Right lobe of liver (tissue), 6 donors: ENCODE measurements around the gene PFKM. TPM values are rescaled to one million over a fixed set of nuclear protein-coding genes. Genes with fewer than 3 reads are reported as not detected.
A peak's percentile ranks its signal among the peaks of the same experiment; 100 is the strongest.
"Not testable (repeated sequence)": the region's sequence is repeated elsewhere in the genome, so short reads cannot be mapped to it uniquely, and the experiment has no call there.

Experiments used
- ATAC-seq, 4 donors: fragments of 200-7000 bp; cut with Tn5 transposase; one replicate each; pipeline ENCODE4 v1.9.1; 2020; ENCODE audit warnings: mild to moderate bottlenecking in 4 of 4, moderate library complexity in 4 of 4
- DNase-seq, 3 donors: peaks; one replicate each; pipeline ENCODE4 v3.0.0-alpha.2; 2020
- H3K27ac ChIP-seq, 3 donors: fragments of 200-600 bp; one replicate each; pipeline ENCODE4 v1.8.0; 2022
- H3K27me3 ChIP-seq, 2 donors: fragments of 200-600 bp; one replicate each; pipeline ENCODE4 v1.8.0; 2022
- H3K36me3 ChIP-seq, 4 donors: fragments of 200-600 bp; sonication (generic) in 1 of 4; one replicate each; pipeline versions ENCODE4 v1.5.1 to v1.8.0; 2017 to 2022; ENCODE audit warnings: control low read depth in 1 of 4
- H3K4me1 ChIP-seq, 4 donors: fragments of 200-600 bp; sonication (generic) in 1 of 4; one replicate each; pipeline versions ENCODE4 v1.5.1 to v1.8.0; 2017 to 2022; ENCODE audit warnings: control low read depth in 1 of 4
- H3K4me3 ChIP-seq, 3 donors: fragments of 200-600 bp; one replicate each; pipeline ENCODE4 v1.8.0; 2022
- H3K9me3 ChIP-seq, 4 donors: fragments of 200-600 bp; sonication (generic) in 1 of 4; one replicate each; pipeline versions ENCODE4 v1.5.1 to v1.8.0; 2017 to 2022; ENCODE audit warnings: control low read depth in 1 of 4
- POLR2A ChIP-seq: fragments of 450-650 bp; IDR thresholded peaks from one replicate; pipeline ENCODE4 v1.6.1; 2017; ENCODE audit warnings: antibody characterized with exemption, mild to moderate bottlenecking
- WGBS: methylation state at CpG from one replicate; pipeline ENCODE4 v1.1.6; 2018; ENCODE audit warnings: low coverage, low lambda C conversion rate; ENCODE audit not compliant: insufficient coverage; ENCODE audit errors: missing lambda C conversion rate; 5-methylcytosine and 5-hydroxymethylcytosine counted together
- intact Hi-C, 2 donors: fragments of 100-400 bp; cut with DNase I; formaldehyde crosslinking; loops; one replicate each; pipeline versions ENCODE4 v1.11.2 to v1.14.1; 2022
- total RNA-seq, 6 experiments: library from RNA; depleted of rRNA in 2 of 6; stranded (reverse); fragments of >200 nt in 2 of 6; fragmentation: NEBNext Ultra II Directional in 3 of 6; extraction: Animal tissue kit (Norgen Biotek cat#: 25700) in 3 of 6; gene quantifications; one replicate each; pipeline versions ENCODE4 v1.1.0 to v1.2.4, GENCODE V29; 2016 to 2023
- TF ChIP-seq, protein P1 (sequence below), 4 donors: fragments of 200-600 bp in 3 of 4; fragments of 450-650 bp in 1 of 4; IDR thresholded peaks; one replicate each; pipeline versions ENCODE4 v1.5.1 to v1.8.0; 2016 to 2022; ENCODE audit warnings: antibody characterized with exemption in 4 of 4, mild to moderate bottlenecking in 2 of 4
- donor health status: DM: no; HTN: yes; CAD: no.
- donor health status: DM: no; HTN: no; CAD: no.
- donor health status: DM: no; HTN: no; CAD: no.
- donor health status: DM: no; HTN: yes; CAD: no.
- donor health status: DM: no; HTN: yes; CAD: no.

Gene PFKM
- total RNA-seq, 6 experiments from 2014 or later, result 4.6 to 8.9 (median 7.8) TPM

DNA sequence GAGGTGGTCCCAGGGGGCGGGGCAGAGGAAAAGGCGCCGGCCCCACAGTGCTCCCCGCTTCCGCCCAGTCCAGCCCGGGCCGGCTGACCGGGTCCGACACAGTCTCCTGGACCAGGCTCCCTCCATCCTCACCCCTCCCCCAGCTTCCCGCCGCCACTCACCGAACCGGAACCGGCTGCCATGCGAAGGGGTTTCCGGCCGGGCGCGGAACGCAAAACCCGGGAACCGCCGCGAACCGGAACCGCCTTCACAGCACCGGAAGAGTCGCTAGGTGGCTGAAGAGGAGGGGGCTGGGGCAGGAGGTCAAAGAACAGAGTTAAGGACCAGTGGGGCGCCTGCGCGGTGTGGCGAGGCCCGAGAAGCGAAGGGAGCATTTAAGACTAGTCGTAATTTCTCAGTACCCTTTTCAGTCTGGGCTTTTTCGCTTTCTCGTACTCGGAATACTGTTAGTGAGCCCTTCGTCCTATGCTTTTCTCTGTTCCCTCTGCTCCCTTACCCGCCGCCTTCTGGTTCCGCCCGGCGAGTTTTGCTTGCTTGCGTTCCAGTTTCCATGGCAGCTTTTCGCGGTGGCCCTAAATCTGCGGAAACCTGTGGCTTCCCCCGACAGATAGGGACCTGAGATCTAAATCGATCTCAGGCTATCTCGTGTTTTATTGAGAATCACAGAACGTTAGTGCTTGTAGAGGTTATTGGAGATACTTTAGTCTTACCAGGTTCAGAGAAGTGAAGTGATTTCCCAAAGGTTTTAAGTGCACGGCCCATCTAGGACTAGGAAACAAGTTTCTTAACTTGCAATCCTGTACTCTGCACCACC is 13.1 kb upstream of the PFKM start, which contains the start of gene SENP1:
TSS of gene SENP1 (minus strand) at position 213 of the 814 bp plus-strand sequence. CDS start 4,607 bp downstream, outside the sequence.
- 1% methylated on average over 32 of the region's 53 CpGs for WGBS
- no peaks in the 10 kb centered on the region for H3K27me3 ChIP-seq
- ATAC-seq (peak; percentile 96 to 98 (median 96)), DNase-seq (peak; percentile 89 to 92 (median 92))
- no peaks in the 10 kb centered on the region for H3K9me3 ChIP-seq
- peak; percentile 47 for TF ChIP-seq POLR2A
- TF ChIP-seq, protein P1, sequence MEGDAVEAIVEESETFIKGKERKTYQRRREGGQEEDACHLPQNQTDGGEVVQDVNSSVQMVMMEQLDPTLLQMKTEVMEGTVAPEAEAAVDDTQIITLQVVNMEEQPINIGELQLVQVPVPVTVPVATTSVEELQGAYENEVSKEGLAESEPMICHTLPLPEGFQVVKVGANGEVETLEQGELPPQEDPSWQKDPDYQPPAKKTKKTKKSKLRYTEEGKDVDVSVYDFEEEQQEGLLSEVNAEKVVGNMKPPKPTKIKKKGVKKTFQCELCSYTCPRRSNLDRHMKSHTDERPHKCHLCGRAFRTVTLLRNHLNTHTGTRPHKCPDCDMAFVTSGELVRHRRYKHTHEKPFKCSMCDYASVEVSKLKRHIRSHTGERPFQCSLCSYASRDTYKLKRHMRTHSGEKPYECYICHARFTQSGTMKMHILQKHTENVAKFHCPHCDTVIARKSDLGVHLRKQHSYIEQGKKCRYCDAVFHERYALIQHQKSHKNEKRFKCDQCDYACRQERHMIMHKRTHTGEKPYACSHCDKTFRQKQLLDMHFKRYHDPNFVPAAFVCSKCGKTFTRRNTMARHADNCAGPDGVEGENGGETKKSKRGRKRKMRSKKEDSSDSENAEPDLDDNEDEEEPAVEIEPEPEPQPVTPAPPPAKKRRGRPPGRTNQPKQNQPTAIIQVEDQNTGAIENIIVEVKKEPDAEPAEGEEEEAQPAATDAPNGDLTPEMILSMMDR (IDR thresholded peaks at IDR 0.05), result peak in 2 of 4 donors; percentile 6 to 32
- peaks cover 0 to 14% (median 6%) of the 10 kb centered on the region in 4 donors for H3K4me1 ChIP-seq
- intact Hi-C loops, result no loop called here
- H3K36me3 ChIP-seq, result no peaks in the 10 kb centered on the region
- peak within 1 kb of the TSS; percentile 85 to 96 (median 92) for H3K4me3 ChIP-seq
- H3K27ac ChIP-seq, result peak within 1 kb of the TSS; percentile 87 to 96 (median 89)

- H3K4me3 ChIP-seq, result peak overlapping the region; percentile 85 to 96 (median 92)
- H3K36me3 ChIP-seq, result no peaks in the 10 kb centered on the region
- WGBS, result 65% methylated on average over 5 of the region's 5 CpGs
- DNase-seq, result no peak
- peak overlapping the region; percentile 87 to 96 (median 89) for H3K27ac ChIP-seq
- ATAC-seq, result peak in 1 of 4 donors; percentile 5
- no peaks in the 10 kb centered on the region for H3K9me3 ChIP-seq
- H3K4me1 ChIP-seq, result peaks cover 0 to 14% (median 6%) of the 10 kb centered on the region in 4 donors
- intact Hi-C loops, result no loop called here
- no peaks in the 10 kb centered on the region for H3K27me3 ChIP-seq
- no peak for TF ChIP-seq POLR2A
- TF ChIP-seq, protein P1 (IDR thresholded peaks at IDR 0.05), result no peak
Observed at GRCh38 chr12:48106681-48107613, 12.2 kb upstream of the PFKM start.

DNA sequence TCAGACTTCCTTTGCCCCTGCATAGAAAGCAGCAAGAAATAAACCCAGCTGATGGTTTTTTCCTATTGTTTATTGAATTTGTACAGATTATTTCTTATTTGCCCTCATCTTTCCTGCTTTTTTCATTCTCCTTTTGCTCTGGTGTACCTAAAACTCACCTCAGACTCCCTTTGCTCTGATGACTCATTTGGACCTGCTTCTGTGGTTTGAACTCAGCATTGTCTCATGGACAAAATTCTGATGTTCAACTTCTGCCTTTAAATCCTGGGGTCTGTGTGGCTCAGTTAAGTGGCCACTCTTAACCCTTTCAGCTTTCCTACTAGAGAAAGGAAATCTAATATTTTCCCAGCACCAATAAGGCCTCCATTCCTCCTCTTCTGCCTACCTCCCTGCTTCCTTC is 9.7 kb upstream of the PFKM start:
- DNase-seq, result no peak
- ATAC-seq, result no peak
- no peak overlapping the region for H3K27ac ChIP-seq
- H3K9me3 ChIP-seq, result no peaks in the 10 kb centered on the region
- intact Hi-C loops, result no loop called here
- H3K27me3 ChIP-seq, result no peaks in the 10 kb centered on the region
- no peaks in the 10 kb centered on the region for H3K36me3 ChIP-seq
- peaks cover 0 to 13% (median 6%) of the 10 kb centered on the region in 4 donors for H3K4me1 ChIP-seq
- no peak for TF ChIP-seq POLR2A
- TF ChIP-seq, protein P1 (IDR thresholded peaks at IDR 0.05), result no peak
- no peak overlapping the region for H3K4me3 ChIP-seq

DNA sequence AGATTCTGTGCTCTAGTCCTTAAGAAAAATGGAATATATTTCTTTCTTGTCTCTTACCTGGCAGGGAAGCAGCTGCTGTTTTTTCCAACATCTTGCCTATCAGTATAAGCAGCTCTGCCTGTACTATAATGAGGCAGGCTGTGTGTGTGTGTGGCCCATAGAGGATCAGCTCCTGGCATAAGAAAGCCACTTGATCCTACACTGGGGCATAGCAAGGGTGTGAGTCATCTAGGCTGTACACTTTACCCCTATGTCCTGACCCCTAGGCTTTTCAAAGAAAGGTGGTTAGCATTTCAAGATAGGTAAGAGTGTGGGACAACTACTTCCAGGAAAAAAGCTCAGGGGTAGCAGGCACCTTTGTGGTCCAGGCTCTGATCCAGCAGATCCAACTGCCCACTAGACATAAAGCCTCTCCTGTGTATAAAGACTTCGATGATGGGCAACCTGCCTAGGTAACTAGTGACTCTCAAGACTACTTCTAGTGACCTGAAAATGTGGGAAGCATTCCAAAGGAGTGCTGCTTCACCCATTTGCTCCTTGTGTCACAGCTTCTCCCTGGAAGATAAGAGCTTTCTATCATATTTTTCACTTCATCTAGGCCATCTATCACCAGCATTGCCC is 8.4 kb upstream of the PFKM start:
- H3K4me3 ChIP-seq, result no peak overlapping the region
- no peaks in the 10 kb centered on the region for H3K36me3 ChIP-seq
- no peak for ATAC-seq
- no peaks in the 10 kb centered on the region for H3K9me3 ChIP-seq
- H3K4me1 ChIP-seq, result peaks cover 0 to 7% (median 3%) of the 10 kb centered on the region in 4 donors
- WGBS, result no CpG with 5 or more reads among the region's 1 CpG
- intact Hi-C loops, result no loop called here
- TF ChIP-seq, protein P1 (IDR thresholded peaks at IDR 0.05), result no peak
- no peak for TF ChIP-seq POLR2A
- no peak overlapping the region for H3K27ac ChIP-seq
- no peak for DNase-seq
- H3K27me3 ChIP-seq, result no peaks in the 10 kb centered on the region

GRCh38 chr12:48111312-48111693 is 7.9 kb upstream of the PFKM start:
- H3K9me3 ChIP-seq, H3K4me3 ChIP-seq, ATAC-seq, DNase-seq, H3K27ac ChIP-seq, intact Hi-C loops, H3K4me1 ChIP-seq, H3K36me3 ChIP-seq, H3K27me3 ChIP-seq: not testable (repeated sequence)
- 89% methylated on average over 4 of the region's 5 CpGs for WGBS
